GM23338 (cell line): ENCODE data around the gene SYNPR. TPM values are rescaled to one million over a fixed set of nuclear protein-coding genes. Genes with fewer than 3 reads are reported as not detected.

Source experiments
- ATAC-seq: fragments of 200-7000 bp; cut with Tn5 transposase; 3 replicates; pipeline ENCODE4 v1.9.1; 2020
- DNase-seq: peaks from one replicate; pipeline ENCODE4 v3.0.0-alpha.2; 2015; ENCODE audit warnings: low spot score
- H2AFZ ChIP-seq: fragments of 200-600 bp; sonication (generic); 2 replicates; pipeline ENCODE4 v1.8.0; 2016; ENCODE audit warnings: antibody characterized with exemption, mild to moderate bottlenecking, moderate library complexity
- H3F3A ChIP-seq: fragments of 200-600 bp; sonication (generic); replicated peaks from 2 replicates; pipeline ENCODE4 v1.8.0; 2017; ENCODE audit warnings: antibody characterized with exemption, mixed run types, low read depth
- H3K27ac ChIP-seq: fragments of 200-600 bp; sonication (generic); 2 replicates; pipeline ENCODE4 v1.6.1; 2016; ENCODE audit warnings: low read depth
- H3K27me3 ChIP-seq: fragments of 200-600 bp; sonication (generic); 2 replicates; pipeline ENCODE4 v1.8.0; 2016; ENCODE audit warnings: mild to moderate bottlenecking, mixed run types, moderate library complexity; ENCODE audit not compliant: insufficient read depth
- H3K36me3 ChIP-seq: fragments of 200-600 bp; sonication (generic); 2 replicates; pipeline ENCODE4 v1.8.0; 2016; ENCODE audit warnings: mild to moderate bottlenecking; ENCODE audit not compliant: insufficient read depth
- H3K4me1 ChIP-seq: fragments of 200-600 bp; sonication (generic); 2 replicates; pipeline ENCODE4 v1.8.0; 2016; ENCODE audit warnings: mild to moderate bottlenecking, moderate library complexity; ENCODE audit not compliant: insufficient read depth
- H3K4me2 ChIP-seq: fragments of 200-600 bp; sonication (generic); 2 replicates; pipeline ENCODE4 v1.7.1; 2017; ENCODE audit warnings: mixed run types
- H3K4me3 ChIP-seq: fragments of 200-600 bp; sonication (generic); 2 replicates; pipeline ENCODE4 v1.6.1; 2016; ENCODE audit warnings: mixed run types
- H3K79me2 ChIP-seq: fragments of 200-600 bp; sonication (generic); replicated peaks from 2 replicates; pipeline ENCODE4 v1.8.0; 2017; ENCODE audit warnings: mild to moderate bottlenecking; ENCODE audit not compliant: insufficient read depth
- H3K9me2 ChIP-seq: fragments of 200-600 bp; sonication (generic); 2 replicates; pipeline ENCODE4 v1.8.0; 2017; ENCODE audit not compliant: insufficient read depth
- H4K20me1 ChIP-seq: fragments of 200-600 bp; sonication (generic); replicated peaks from 2 replicates; pipeline ENCODE4 v1.8.0; 2017; ENCODE audit warnings: mild to moderate bottlenecking; ENCODE audit not compliant: insufficient read depth
- H3K27ac Mint-ChIP-seq: 2 replicates; pipeline ENCODE4 v1.8.0; 2020; ENCODE audit warnings: inconsistent platforms, mild to moderate bottlenecking, moderate library complexity, mixed read lengths
- H3K27me3 Mint-ChIP-seq: 3 replicates; pipeline ENCODE4 v1.8.0; 2022; ENCODE audit warnings: low read depth, mild to moderate bottlenecking, moderate library complexity, mixed read lengths, inconsistent platforms; ENCODE audit not compliant: insufficient read depth, poor library complexity
- H3K36me3 Mint-ChIP-seq: 3 replicates; pipeline ENCODE4 v1.8.0; 2021; ENCODE audit warnings: low read depth, mild to moderate bottlenecking, inconsistent platforms, moderate library complexity, mixed read lengths
- H3K4me1 Mint-ChIP-seq: 3 replicates; pipeline ENCODE4 v1.8.0; 2020; ENCODE audit warnings: mild to moderate bottlenecking, inconsistent platforms, mixed read lengths
- H3K4me3 Mint-ChIP-seq: 3 replicates; pipeline ENCODE4 v1.8.0; 2021; ENCODE audit warnings: moderate library complexity, mild to moderate bottlenecking, inconsistent platforms, mixed read lengths
- H3K9me3 Mint-ChIP-seq: 3 replicates; pipeline ENCODE4 v1.8.0; 2020; ENCODE audit warnings: moderate library complexity, mild to moderate bottlenecking, inconsistent platforms, mixed read lengths
- CTCF ChIP-seq, 2 experiments: fragments of 200-600 bp in 1 of 2; sonication (generic) in 1 of 2; conservative IDR thresholded peaks; 2 replicates each; pipeline versions ENCODE4 v1.5.1 to v1.6.1; 2016 to 2017; ENCODE audit warnings: antibody characterized with exemption in 2 of 2, low read depth in 2 of 2, mild to moderate bottlenecking in 2 of 2, moderate library complexity in 1 of 2
- EZH2 ChIP-seq: fragments of 200-600 bp; sonication (generic); IDR thresholded peaks from one replicate; pipeline ENCODE4 v1.8.0; 2017; ENCODE audit warnings: antibody characterized with exemption, mild to moderate bottlenecking, low read depth; ENCODE audit not compliant: unreplicated experiment
- EZH2phosphoT487 ChIP-seq: fragments of 200-600 bp; sonication (generic); IDR thresholded peaks from one replicate; pipeline ENCODE4 v1.8.1; 2018; ENCODE audit warnings: antibody characterized with exemption; ENCODE audit not compliant: unreplicated experiment
- JUNB ChIP-seq: IDR thresholded peaks from one replicate; pipeline ENCODE4 v1.6.1; 2016; ENCODE audit warnings: antibody characterized with exemption; ENCODE audit not compliant: unreplicated experiment
- NANOG ChIP-seq: IDR thresholded peaks from 2 replicates; pipeline ENCODE4 v1.6.1; 2016; ENCODE audit warnings: antibody characterized with exemption, borderline replicate concordance
- POLR2AphosphoS5 ChIP-seq: IDR thresholded peaks from 2 replicates; pipeline ENCODE4 v1.6.1; 2016; ENCODE audit warnings: antibody characterized with exemption, low read depth
- STAT1 ChIP-seq: IDR thresholded peaks from one replicate; pipeline ENCODE4 v1.6.1; 2016; ENCODE audit warnings: antibody characterized with exemption; ENCODE audit not compliant: unreplicated experiment
- ZNF114 ChIP-seq: fragments of 250-450 bp; sonication (Bioruptor Pico); IDR thresholded peaks from 2 replicates; pipeline ENCODE4 v1.5.0; 2020; ENCODE audit warnings: mild to moderate bottlenecking, moderate library complexity
- ZNF331 ChIP-seq: fragments of 250-450 bp; sonication (Bioruptor Pico); IDR thresholded peaks from 2 replicates; pipeline ENCODE4 v1.5.0; 2020; ENCODE audit warnings: low read depth, mild to moderate bottlenecking, moderate library complexity
- polyA plus RNA-seq: library from polyadenylated mRNA; unstranded; fragments of >200 nt; fragmentation: Nextera tagmentation; extraction: Ambion mirVana; gene quantifications from 2 replicates; pipeline ENCODE4 v1.2.1, GENCODE V29; 2016
- total RNA-seq: library from RNA; depleted of rRNA; stranded (reverse); fragments of >200 nt; shearing (Covaris generic); gene quantifications from 2 replicates; pipeline ENCODE4 v1.2.3, GENCODE V29; 2014
- TF ChIP-seq, protein P1 (sequence below): IDR thresholded peaks from 2 replicates; pipeline ENCODE4 v1.6.1; 2016; ENCODE audit warnings: antibody characterized with exemption
- TF ChIP-seq, protein P2 (sequence below): fragments of 250-450 bp; sonication (Bioruptor Pico); IDR thresholded peaks from 2 replicates; pipeline ENCODE4 v1.5.0; 2020; ENCODE audit warnings: mild to moderate bottlenecking, moderate library complexity
- TF ChIP-seq, protein P3 (sequence below): IDR thresholded peaks from one replicate; pipeline ENCODE4 v1.6.1; 2018; ENCODE audit warnings: antibody characterized with exemption; ENCODE audit not compliant: unreplicated experiment

The SYNPR gene
- total and polyA plus RNA-seq, 2 experiments from 2014 or later, result 0.38 to 0.55 TPM

DNA sequence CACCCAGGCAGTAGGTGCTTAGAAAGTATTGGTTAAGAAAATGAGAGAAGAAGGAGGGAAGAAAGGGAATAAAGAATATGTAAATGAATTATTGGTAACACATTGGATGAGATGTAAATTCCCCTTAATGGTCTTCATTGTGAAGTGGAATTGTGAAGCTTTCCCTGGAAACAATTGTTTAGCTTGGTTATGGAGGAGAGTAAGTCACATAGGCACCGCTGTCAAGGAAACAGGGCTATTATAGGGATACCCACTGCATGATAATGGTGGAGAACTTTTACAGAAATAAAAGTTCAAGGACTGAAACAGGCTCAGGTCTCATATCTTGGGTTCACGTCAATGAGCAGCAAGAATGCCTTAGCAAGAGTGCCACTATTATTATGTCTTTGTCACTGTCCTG lies 9.5 kb downstream of the SYNPR start:
- no peaks in the 10 kb centered on the region for H3K79me2 ChIP-seq
- no peak overlapping the region for H2AFZ ChIP-seq
- H3K4me3 ChIP-seq, result no peak overlapping the region
- no peak overlapping the region for H3K27ac Mint-ChIP-seq
- no peaks in the 10 kb centered on the region for H3K36me3 Mint-ChIP-seq
- DNase-seq, result no peak
- H3K4me1 Mint-ChIP-seq, result peaks cover 15% of the 10 kb centered on the region
- H3F3A ChIP-seq, result no peaks in the 10 kb centered on the region
- H3K4me3 Mint-ChIP-seq, result no peak overlapping the region
- no peaks in the 10 kb centered on the region for H4K20me1 ChIP-seq
- TF ChIP-seq CTCF (conservative IDR thresholded peaks at IDR 0.05; ENCODE audit: low read depth in 2 of 2), result no peak
- TF ChIP-seq EZH2phosphoT487, result no peak
- no peak for TF ChIP-seq ZNF331 (CRISPR knock-in tag)
- TF ChIP-seq, protein P1, sequence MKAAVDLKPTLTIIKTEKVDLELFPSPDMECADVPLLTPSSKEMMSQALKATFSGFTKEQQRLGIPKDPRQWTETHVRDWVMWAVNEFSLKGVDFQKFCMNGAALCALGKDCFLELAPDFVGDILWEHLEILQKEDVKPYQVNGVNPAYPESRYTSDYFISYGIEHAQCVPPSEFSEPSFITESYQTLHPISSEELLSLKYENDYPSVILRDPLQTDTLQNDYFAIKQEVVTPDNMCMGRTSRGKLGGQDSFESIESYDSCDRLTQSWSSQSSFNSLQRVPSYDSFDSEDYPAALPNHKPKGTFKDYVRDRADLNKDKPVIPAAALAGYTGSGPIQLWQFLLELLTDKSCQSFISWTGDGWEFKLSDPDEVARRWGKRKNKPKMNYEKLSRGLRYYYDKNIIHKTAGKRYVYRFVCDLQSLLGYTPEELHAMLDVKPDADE, result no peak
- TF ChIP-seq POLR2AphosphoS5, result no peak
- TF ChIP-seq NANOG, result no peak
- TF ChIP-seq, protein P2, sequence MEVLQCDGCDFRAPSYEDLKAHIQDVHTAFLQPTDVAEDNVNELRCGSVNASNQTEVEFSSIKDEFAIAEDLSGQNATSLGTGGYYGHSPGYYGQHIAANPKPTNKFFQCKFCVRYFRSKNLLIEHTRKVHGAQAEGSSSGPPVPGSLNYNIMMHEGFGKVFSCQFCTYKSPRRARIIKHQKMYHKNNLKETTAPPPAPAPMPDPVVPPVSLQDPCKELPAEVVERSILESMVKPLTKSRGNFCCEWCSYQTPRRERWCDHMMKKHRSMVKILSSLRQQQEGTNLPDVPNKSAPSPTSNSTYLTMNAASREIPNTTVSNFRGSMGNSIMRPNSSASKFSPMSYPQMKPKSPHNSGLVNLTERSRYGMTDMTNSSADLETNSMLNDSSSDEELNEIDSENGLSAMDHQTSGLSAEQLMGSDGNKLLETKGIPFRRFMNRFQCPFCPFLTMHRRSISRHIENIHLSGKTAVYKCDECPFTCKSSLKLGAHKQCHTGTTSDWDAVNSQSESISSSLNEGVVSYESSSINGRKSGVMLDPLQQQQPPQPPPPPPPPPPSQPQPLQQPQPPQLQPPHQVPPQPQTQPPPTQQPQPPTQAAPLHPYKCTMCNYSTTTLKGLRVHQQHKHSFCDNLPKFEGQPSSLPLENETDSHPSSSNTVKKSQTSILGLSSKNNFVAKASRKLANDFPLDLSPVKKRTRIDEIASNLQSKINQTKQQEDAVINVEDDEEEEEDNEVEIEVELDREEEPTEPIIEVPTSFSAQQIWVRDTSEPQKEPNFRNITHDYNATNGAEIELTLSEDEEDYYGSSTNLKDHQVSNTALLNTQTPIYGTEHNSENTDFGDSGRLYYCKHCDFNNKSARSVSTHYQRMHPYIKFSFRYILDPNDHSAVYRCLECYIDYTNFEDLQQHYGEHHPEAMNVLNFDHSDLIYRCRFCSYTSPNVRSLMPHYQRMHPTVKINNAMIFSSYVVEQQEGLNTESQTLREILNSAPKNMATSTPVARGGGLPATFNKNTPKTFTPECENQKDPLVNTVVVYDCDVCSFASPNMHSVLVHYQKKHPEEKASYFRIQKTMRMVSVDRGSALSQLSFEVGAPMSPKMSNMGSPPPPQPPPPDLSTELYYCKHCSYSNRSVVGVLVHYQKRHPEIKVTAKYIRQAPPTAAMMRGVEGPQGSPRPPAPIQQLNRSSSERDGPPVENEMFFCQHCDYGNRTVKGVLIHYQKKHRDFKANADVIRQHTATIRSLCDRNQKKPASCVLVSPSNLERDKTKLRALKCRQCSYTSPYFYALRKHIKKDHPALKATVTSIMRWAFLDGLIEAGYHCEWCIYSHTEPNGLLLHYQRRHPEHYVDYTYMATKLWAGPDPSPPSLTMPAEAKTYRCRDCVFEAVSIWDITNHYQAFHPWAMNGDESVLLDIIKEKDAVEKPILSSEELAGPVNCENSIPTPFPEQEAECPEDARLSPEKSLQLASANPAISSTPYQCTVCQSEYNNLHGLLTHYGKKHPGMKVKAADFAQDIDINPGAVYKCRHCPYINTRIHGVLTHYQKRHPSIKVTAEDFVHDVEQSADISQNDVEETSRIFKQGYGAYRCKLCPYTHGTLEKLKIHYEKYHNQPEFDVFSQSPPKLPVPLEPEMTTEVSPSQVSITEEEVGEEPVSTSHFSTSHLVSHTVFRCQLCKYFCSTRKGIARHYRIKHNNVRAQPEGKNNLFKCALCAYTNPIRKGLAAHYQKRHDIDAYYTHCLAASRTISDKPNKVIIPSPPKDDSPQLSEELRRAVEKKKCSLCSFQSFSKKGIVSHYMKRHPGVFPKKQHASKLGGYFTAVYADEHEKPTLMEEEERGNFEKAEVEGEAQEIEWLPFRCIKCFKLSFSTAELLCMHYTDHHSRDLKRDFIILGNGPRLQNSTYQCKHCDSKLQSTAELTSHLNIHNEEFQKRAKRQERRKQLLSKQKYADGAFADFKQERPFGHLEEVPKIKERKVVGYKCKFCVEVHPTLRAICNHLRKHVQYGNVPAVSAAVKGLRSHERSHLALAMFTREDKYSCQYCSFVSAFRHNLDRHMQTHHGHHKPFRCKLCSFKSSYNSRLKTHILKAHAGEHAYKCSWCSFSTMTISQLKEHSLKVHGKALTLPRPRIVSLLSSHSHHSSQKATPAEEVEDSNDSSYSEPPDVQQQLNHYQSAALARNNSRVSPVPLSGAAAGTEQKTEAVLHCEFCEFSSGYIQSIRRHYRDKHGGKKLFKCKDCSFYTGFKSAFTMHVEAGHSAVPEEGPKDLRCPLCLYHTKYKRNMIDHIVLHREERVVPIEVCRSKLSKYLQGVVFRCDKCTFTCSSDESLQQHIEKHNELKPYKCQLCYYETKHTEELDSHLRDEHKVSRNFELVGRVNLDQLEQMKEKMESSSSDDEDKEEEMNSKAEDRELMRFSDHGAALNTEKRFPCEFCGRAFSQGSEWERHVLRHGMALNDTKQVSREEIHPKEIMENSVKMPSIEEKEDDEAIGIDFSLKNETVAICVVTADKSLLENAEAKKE (CRISPR knock-in tag), result no peak
- TF ChIP-seq STAT1, result no peak
- TF ChIP-seq ZNF114 (CRISPR knock-in tag), result no peak
- no peak for TF ChIP-seq JUNB
- TF ChIP-seq EZH2, result no peak
- TF ChIP-seq, protein P3, sequence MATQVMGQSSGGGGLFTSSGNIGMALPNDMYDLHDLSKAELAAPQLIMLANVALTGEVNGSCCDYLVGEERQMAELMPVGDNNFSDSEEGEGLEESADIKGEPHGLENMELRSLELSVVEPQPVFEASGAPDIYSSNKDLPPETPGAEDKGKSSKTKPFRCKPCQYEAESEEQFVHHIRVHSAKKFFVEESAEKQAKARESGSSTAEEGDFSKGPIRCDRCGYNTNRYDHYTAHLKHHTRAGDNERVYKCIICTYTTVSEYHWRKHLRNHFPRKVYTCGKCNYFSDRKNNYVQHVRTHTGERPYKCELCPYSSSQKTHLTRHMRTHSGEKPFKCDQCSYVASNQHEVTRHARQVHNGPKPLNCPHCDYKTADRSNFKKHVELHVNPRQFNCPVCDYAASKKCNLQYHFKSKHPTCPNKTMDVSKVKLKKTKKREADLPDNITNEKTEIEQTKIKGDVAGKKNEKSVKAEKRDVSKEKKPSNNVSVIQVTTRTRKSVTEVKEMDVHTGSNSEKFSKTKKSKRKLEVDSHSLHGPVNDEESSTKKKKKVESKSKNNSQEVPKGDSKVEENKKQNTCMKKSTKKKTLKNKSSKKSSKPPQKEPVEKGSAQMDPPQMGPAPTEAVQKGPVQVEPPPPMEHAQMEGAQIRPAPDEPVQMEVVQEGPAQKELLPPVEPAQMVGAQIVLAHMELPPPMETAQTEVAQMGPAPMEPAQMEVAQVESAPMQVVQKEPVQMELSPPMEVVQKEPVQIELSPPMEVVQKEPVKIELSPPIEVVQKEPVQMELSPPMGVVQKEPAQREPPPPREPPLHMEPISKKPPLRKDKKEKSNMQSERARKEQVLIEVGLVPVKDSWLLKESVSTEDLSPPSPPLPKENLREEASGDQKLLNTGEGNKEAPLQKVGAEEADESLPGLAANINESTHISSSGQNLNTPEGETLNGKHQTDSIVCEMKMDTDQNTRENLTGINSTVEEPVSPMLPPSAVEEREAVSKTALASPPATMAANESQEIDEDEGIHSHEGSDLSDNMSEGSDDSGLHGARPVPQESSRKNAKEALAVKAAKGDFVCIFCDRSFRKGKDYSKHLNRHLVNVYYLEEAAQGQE, result no peak
- peaks cover 21% of the 10 kb centered on the region for H3K4me1 ChIP-seq
- ATAC-seq, result peak; percentile 38; the same call in 2 of the 3 replicates
- H3K36me3 ChIP-seq, result no peaks in the 10 kb centered on the region
- H3K4me2 ChIP-seq, result no peak overlapping the region
- no peaks in the 10 kb centered on the region for H3K9me2 ChIP-seq
- H3K27ac ChIP-seq, result no peak overlapping the region
- H3K27me3 ChIP-seq, result no peaks in the 10 kb centered on the region
- peaks cover 2% of the 10 kb centered on the region for H3K27me3 Mint-ChIP-seq
- H3K9me3 Mint-ChIP-seq, result no peaks in the 10 kb centered on the region
